OCI-LY7 (cell line): ENCODE measurements around the gene BCAN. TPM values are rescaled to one million over a fixed set of nuclear protein-coding genes. Genes with fewer than 3 reads are reported as not detected.

Experiments
- BruUV-seq: library from RNA; stranded (reverse); fragments of 400-500 nt; replicated peaks from 2 replicates; lab custom pipeline; 2021; lab: Mats Ljungman, UMichigan
- CTCF ChIA-PET: fragments of 300-600 bp; sonication (Branson Sonifier 250); formaldehyde crosslinking; loops from one replicate; lab custom pipeline; 2022; ENCODE audit warnings: antibody characterized with exemption; ENCODE audit not compliant: unreplicated experiment; lab: Charles Lee
- POLR2A ChIA-PET: fragments of 300-600 bp; sonication (Branson Sonifier 250); formaldehyde crosslinking; loops from one replicate; lab custom pipeline; 2022; ENCODE audit warnings: antibody characterized with exemption; lab: Charles Lee
- DNase-seq: peaks from one replicate; pipeline ENCODE4 v3.0.0-alpha.2; 2015; ENCODE audit warnings: low spot score
- H2AFZ ChIP-seq: fragments of 200-600 bp; sonication (generic), shearing (Covaris generic); 2 replicates; pipeline ENCODE4 v1.6.1; 2014; ENCODE audit warnings: mild to moderate bottlenecking, antibody characterized with exemption, low read length, moderate library complexity
- H3K27ac ChIP-seq: fragments of 200-600 bp; sonication (generic); 2 replicates; pipeline ENCODE4 v1.5.1; 2014; ENCODE audit warnings: mixed run types, low read depth, mild to moderate bottlenecking, moderate library complexity, low read length, inconsistent platforms; ENCODE audit not compliant: poor library complexity, severe bottlenecking
- H3K36me3 ChIP-seq: fragments of 200-600 bp; sonication (generic); 2 replicates; pipeline ENCODE4 v1.6.1; 2014; ENCODE audit warnings: mild to moderate bottlenecking, antibody characterized with exemption, low read length, moderate library complexity, mixed read lengths; ENCODE audit not compliant: insufficient read depth
- H3K4me1 ChIP-seq: fragments of 200-600 bp; sonication (generic); 2 replicates; pipeline ENCODE4 v1.5.1; 2014; ENCODE audit warnings: mild to moderate bottlenecking, low read length; ENCODE audit not compliant: insufficient read depth, poor library complexity, severe bottlenecking
- H3K4me2 ChIP-seq: fragments of 200-600 bp; sonication (generic); 2 replicates; pipeline ENCODE4 v1.6.1; 2014; ENCODE audit warnings: mild to moderate bottlenecking, low read length
- H3K4me3 ChIP-seq: fragments of 200-600 bp; sonication (generic); 2 replicates; pipeline ENCODE4 v1.5.1; 2014; ENCODE audit warnings: mild to moderate bottlenecking, low read depth, low read length; ENCODE audit not compliant: poor library complexity, severe bottlenecking
- H3K79me2 ChIP-seq: fragments of 200-600 bp; sonication (generic); 2 replicates; pipeline ENCODE4 v1.6.1; 2016; ENCODE audit warnings: low read depth, mild to moderate bottlenecking, low read length, moderate library complexity, mixed read lengths; ENCODE audit not compliant: insufficient read depth
- H3K9me2 ChIP-seq: fragments of 200-600 bp; sonication (generic); 2 replicates; pipeline ENCODE4 v1.6.1; 2016; ENCODE audit warnings: mild to moderate bottlenecking, low read length, mixed read lengths; ENCODE audit not compliant: insufficient read depth
- H3K9me3 ChIP-seq: fragments of 200-600 bp; sonication (generic); 2 replicates; pipeline ENCODE4 v1.6.1; 2014; ENCODE audit warnings: mild to moderate bottlenecking, mixed run types, low read length, mixed read lengths
- H4K20me1 ChIP-seq: fragments of 200-600 bp; sonication (generic); 2 replicates; pipeline ENCODE4 v1.6.1; 2014; ENCODE audit warnings: mild to moderate bottlenecking, antibody characterized with exemption, low read length, moderate library complexity, mixed read lengths; ENCODE audit not compliant: insufficient read depth
- EZH2phosphoT487 ChIP-seq: fragments of 200-600 bp; sonication (generic); IDR thresholded peaks from 2 replicates; pipeline ENCODE4 v1.6.1; 2018; ENCODE audit warnings: low read depth, borderline replicate concordance, mild to moderate bottlenecking, mixed run types, antibody characterized with exemption, low read length, moderate library complexity, mixed read lengths
- intact Hi-C: fragments of 100-400 bp; cut with micrococcal nuclease; formaldehyde crosslinking; loops from one replicate; pipeline ENCODE4 v1.10.0; 2022; ENCODE audit not compliant: unreplicated experiment
- total RNA-seq, 2 experiments: library from RNA; depleted of rRNA in 1 of 2; stranded (reverse); fragments of >200 nt in 1 of 2; shearing (Covaris generic) in 1 of 2; gene quantifications; 2 replicates each; pipeline ENCODE4 v1.2.3, GENCODE V29; 2014 to 2022
- TF ChIP-seq, protein P1 (sequence below): fragments of 200-600 bp; sonication (generic); conservative IDR thresholded peaks from 2 replicates; pipeline ENCODE4 v1.5.1; 2014; ENCODE audit warnings: mild to moderate bottlenecking, antibody characterized with exemption, low read length, moderate library complexity, mixed read lengths

The BCAN gene
- total RNA-seq, 2 experiments from 2014 or later, result not detected

DNA sequence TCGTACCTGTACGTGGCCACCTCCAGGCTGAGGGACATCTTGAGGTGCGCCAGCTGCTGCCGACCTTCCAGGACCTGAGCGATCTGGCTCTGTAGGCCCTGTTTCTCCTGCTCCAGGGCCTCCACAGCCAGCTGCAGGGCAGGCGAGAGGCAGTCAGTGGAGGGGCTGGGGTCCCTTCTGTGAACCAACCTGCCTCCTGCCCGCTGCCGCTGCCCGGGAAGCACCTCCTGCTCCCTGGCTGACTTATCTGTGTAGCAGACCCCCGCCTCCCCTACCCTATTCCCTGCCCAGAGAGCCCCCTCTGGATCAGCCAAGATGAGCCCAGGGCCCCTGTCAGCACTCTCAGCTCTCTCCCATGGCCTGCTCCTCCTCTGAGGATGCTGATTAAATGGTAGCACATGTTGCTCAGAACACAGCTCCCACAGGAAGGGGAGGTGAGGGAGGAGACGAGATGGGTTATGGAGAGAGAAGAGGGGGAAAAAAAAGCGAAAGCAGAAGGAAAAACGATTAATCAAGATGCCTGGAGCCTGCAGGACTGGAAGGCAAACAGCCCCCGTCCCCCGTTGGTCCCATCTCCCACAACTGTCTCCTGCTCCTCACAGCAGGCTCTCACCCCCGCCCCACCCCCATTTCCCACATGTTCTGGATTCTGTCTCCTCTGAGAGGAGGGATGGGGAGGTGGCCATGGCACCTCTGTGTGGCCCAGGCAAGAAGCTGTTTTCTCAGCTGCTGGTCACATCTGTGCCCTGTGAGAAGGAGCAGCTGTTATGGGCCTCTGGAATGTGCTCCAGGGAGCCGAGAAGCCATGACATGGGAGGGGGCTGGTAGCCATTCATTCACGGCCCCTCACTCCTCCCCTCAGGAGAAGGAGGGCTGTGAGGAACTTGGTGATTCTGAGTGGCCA, 33.5 kb downstream of the BCAN start:
- H3K79me2 ChIP-seq, result no peaks in the 10 kb centered on the region
- DNase-seq, result no peak
- no peaks in the 10 kb centered on the region for H3K9me2 ChIP-seq
- H2AFZ ChIP-seq, result no peak overlapping the region
- intact Hi-C loops, result no loop called here
- H3K4me2 ChIP-seq, result no peak overlapping the region
- CTCF ChIA-PET, result no interaction called here
- H4K20me1 ChIP-seq, result no peaks in the 10 kb centered on the region
- POLR2A ChIA-PET, result no interaction called here
- H3K27ac ChIP-seq, result no peak overlapping the region
- TF ChIP-seq, protein P1, sequence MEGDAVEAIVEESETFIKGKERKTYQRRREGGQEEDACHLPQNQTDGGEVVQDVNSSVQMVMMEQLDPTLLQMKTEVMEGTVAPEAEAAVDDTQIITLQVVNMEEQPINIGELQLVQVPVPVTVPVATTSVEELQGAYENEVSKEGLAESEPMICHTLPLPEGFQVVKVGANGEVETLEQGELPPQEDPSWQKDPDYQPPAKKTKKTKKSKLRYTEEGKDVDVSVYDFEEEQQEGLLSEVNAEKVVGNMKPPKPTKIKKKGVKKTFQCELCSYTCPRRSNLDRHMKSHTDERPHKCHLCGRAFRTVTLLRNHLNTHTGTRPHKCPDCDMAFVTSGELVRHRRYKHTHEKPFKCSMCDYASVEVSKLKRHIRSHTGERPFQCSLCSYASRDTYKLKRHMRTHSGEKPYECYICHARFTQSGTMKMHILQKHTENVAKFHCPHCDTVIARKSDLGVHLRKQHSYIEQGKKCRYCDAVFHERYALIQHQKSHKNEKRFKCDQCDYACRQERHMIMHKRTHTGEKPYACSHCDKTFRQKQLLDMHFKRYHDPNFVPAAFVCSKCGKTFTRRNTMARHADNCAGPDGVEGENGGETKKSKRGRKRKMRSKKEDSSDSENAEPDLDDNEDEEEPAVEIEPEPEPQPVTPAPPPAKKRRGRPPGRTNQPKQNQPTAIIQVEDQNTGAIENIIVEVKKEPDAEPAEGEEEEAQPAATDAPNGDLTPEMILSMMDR, result no peak
- TF ChIP-seq EZH2phosphoT487, result no peak
- H3K4me3 ChIP-seq, result no peak overlapping the region
- H3K4me1 ChIP-seq, result no peaks in the 10 kb centered on the region
- H3K9me3 ChIP-seq, result no peaks in the 10 kb centered on the region
- H3K36me3 ChIP-seq, result no peaks in the 10 kb centered on the region
- BruUV-seq, result no TSS peak

DNA sequence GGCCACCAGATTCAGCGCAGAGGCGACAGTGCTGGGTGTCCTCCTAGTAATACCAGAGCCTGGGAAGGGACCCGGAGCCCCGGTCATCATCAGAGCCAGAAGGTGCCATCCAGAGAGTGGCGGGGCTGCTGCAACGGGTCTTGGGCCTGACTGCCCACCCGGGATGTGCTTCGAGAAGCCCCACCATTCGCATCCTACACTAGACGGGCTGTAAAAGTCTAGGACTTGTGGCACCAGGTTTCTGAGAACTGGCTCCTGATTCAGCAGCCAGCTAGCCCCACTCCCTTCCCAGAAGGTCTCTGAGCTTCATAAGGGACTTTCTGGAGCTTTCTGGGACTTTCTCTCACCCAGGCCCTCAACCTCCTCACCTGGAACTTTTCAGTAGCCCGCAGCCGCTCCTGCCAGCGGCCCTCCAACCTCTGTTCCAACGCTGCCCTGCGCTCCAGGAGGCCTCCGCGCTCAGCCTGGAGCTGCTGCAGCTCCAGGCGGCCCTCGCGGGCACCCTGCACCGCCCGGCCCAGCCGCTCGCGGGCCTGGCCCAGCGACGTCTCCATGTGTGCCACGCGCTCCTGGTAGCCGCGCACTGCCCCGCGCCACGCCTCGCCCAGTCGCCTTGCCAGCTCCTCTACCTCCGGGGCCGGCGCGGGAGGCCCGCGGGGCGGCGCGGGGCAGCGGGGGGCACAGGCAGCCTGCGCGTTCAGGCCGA, 34.4 kb downstream of the BCAN start:
- BruUV-seq, result no TSS peak
- Histone ChIP-seq H4K20me1 (no peaks in the 10 kb centered on the region), H3K27ac (no peak overlapping the region), H3K9me2 (no peaks in the 10 kb centered on the region), H3K9me3 (no peaks in the 10 kb centered on the region), H3K4me3 (no peak overlapping the region), H3K79me2 (no peaks in the 10 kb centered on the region), H2AFZ (no peak overlapping the region), H3K4me1 (no peaks in the 10 kb centered on the region), H3K4me2 (no peak overlapping the region), H3K36me3 (no peaks in the 10 kb centered on the region)
- CTCF ChIA-PET, result no interaction called here
- TF ChIP-seq EZH2phosphoT487, result no peak
- TF ChIP-seq, protein P1, result no peak
- DNase-seq, result no peak
- intact Hi-C loops, result no loop called here
- POLR2A ChIA-PET, result no interaction called here
